ENCODE data around the gene OR8B4.

DNA sequence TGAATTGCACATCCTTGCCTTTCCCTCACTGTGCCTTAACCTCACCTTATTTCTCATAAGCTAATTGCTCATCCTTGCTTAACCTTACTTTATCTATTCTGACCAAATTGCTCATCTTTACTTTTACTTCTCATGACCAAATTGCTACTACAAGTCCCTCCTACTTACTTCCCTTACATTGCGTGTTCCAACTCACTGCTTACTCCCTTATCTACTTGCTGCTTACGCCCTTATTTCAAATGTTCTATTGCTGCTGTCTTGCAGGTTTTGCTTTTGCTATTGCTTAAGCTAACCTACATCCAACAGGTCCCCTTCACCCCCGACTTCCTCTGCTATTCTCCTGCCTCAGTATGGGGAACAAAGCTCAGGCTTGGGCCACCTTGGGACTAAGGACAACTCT is 48.4 kb downstream of the OR8B4 start:
- TF ChIP-seq, protein P1, sequence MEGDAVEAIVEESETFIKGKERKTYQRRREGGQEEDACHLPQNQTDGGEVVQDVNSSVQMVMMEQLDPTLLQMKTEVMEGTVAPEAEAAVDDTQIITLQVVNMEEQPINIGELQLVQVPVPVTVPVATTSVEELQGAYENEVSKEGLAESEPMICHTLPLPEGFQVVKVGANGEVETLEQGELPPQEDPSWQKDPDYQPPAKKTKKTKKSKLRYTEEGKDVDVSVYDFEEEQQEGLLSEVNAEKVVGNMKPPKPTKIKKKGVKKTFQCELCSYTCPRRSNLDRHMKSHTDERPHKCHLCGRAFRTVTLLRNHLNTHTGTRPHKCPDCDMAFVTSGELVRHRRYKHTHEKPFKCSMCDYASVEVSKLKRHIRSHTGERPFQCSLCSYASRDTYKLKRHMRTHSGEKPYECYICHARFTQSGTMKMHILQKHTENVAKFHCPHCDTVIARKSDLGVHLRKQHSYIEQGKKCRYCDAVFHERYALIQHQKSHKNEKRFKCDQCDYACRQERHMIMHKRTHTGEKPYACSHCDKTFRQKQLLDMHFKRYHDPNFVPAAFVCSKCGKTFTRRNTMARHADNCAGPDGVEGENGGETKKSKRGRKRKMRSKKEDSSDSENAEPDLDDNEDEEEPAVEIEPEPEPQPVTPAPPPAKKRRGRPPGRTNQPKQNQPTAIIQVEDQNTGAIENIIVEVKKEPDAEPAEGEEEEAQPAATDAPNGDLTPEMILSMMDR (IDR thresholded peaks at IDR 0.05), result no peak
- TF ChIP-seq POLR2AphosphoS5 (IDR thresholded peaks at IDR 0.05), result no peak
- no peak for TF ChIP-seq POLR2A (IDR thresholded peaks at IDR 0.05)

Data from transverse colon (tissue), 4 donors.